BE2C (cell line): ENCODE measurements around the gene TNNI3K. TPM values are rescaled to one million over a fixed set of nuclear protein-coding genes. Genes with fewer than 3 reads are reported as not detected.

Source experiments
- DNase-seq: peaks from one replicate; pipeline ENCODE4 v3.0.0-alpha.2; 2020
- H3K27me3 ChIP-seq: fragments of 250-450 bp; sonication (Bioruptor Pico); 2 replicates; pipeline ENCODE4 v1.5.1; 2020; ENCODE audit warnings: mild to moderate bottlenecking
- H3K36me3 ChIP-seq: fragments of 250-450 bp; sonication (Bioruptor Pico); 2 replicates; pipeline ENCODE4 v1.5.1; 2020; ENCODE audit warnings: mild to moderate bottlenecking
- H3K4me1 ChIP-seq: fragments of 250-450 bp; sonication (Bioruptor Pico); 2 replicates; pipeline ENCODE4 v1.5.1; 2020
- H3K4me3 ChIP-seq: 2 replicates; pipeline ENCODE4 v1.5.1; 2011; ENCODE audit warnings: low read depth, low read length
- H3K9me3 ChIP-seq: fragments of 250-450 bp; sonication (Bioruptor Pico); 2 replicates; pipeline ENCODE4 v1.5.1; 2020
- polyA plus RNA-seq: library from polyadenylated mRNA; unstranded; fragments of >200 nt; gene quantifications from one replicate; pipeline ENCODE4 v1.2.1, GENCODE V29; 2012; ENCODE audit warnings: low read depth, missing spikeins; ENCODE audit not compliant: insufficient read length, insufficient read depth
- TF ChIP-seq, protein P1 (sequence below): IDR thresholded peaks from 2 replicates; pipeline ENCODE4 v1.5.1; 2012; ENCODE audit warnings: mild to moderate bottlenecking, low read depth, low read length

The TNNI3K gene, protein sequence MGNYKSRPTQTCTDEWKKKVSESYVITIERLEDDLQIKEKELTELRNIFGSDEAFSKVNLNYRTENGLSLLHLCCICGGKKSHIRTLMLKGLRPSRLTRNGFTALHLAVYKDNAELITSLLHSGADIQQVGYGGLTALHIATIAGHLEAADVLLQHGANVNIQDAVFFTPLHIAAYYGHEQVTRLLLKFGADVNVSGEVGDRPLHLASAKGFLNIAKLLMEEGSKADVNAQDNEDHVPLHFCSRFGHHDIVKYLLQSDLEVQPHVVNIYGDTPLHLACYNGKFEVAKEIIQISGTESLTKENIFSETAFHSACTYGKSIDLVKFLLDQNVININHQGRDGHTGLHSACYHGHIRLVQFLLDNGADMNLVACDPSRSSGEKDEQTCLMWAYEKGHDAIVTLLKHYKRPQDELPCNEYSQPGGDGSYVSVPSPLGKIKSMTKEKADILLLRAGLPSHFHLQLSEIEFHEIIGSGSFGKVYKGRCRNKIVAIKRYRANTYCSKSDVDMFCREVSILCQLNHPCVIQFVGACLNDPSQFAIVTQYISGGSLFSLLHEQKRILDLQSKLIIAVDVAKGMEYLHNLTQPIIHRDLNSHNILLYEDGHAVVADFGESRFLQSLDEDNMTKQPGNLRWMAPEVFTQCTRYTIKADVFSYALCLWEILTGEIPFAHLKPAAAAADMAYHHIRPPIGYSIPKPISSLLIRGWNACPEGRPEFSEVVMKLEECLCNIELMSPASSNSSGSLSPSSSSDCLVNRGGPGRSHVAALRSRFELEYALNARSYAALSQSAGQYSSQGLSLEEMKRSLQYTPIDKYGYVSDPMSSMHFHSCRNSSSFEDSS
- polyA plus RNA-seq, result not detected

DNA sequence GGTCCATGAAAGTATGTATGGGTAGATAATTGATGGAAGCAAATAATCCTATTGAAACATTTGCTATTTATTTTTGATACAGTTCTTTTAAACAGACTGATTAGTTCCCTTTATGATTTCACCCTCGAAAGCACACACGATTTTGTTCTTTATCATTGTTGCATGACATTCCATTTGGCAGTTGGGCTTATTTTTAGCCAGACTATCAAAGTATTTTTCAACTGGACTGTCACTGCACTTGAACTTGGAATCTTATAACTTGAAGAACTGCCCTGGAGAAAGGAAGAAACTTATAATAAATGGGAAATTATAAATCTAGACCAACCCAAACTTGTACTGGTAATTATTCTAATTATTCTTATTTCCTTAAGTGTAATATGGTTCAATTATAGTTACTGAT is at the start of gene TNNI3K:
Gene TNNI3K (plus strand): TSS at position 235 of the 400 bp plus-strand sequence. CDS start 65 bp downstream, at position 300.
- no peaks in the 10 kb centered on the region for H3K27me3 ChIP-seq
- TF ChIP-seq, protein P1, sequence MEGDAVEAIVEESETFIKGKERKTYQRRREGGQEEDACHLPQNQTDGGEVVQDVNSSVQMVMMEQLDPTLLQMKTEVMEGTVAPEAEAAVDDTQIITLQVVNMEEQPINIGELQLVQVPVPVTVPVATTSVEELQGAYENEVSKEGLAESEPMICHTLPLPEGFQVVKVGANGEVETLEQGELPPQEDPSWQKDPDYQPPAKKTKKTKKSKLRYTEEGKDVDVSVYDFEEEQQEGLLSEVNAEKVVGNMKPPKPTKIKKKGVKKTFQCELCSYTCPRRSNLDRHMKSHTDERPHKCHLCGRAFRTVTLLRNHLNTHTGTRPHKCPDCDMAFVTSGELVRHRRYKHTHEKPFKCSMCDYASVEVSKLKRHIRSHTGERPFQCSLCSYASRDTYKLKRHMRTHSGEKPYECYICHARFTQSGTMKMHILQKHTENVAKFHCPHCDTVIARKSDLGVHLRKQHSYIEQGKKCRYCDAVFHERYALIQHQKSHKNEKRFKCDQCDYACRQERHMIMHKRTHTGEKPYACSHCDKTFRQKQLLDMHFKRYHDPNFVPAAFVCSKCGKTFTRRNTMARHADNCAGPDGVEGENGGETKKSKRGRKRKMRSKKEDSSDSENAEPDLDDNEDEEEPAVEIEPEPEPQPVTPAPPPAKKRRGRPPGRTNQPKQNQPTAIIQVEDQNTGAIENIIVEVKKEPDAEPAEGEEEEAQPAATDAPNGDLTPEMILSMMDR, result no peak
- no peak within 1 kb of the TSS for H3K4me3 ChIP-seq
- H3K9me3 ChIP-seq, result no peaks in the 10 kb centered on the region
- no peaks in the 10 kb centered on the region for H3K4me1 ChIP-seq
- H3K36me3 ChIP-seq, result no peaks in the 10 kb centered on the region
- DNase-seq, result no peak

DNA sequence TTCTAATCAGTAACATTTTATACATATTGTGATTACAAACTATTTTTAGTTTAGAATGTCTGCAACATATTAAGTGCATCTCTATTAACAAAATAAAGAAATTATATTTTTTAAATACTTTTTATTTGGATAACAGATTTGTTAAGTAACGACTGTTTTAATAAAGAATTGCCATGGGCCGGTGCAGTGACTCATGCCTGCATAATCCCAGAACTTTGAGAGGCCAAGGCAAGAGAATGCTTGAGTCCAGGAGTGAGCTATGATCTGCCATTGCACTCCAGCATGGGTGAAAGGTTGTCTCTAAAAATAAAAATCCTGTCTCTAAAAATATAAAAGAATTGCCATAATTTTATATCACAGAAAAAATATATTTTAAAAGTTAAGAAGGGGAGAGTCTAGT is 41.3 kb upstream of the TNNI3K start:
- no peak for DNase-seq
- Histone ChIP-seq H3K4me1 (no peaks in the 10 kb centered on the region), H3K4me3 (no peak overlapping the region), H3K36me3 (no peaks in the 10 kb centered on the region), H3K9me3 (no peaks in the 10 kb centered on the region), H3K27me3 (no peaks in the 10 kb centered on the region)
- TF ChIP-seq, protein P1, result no peak

DNA sequence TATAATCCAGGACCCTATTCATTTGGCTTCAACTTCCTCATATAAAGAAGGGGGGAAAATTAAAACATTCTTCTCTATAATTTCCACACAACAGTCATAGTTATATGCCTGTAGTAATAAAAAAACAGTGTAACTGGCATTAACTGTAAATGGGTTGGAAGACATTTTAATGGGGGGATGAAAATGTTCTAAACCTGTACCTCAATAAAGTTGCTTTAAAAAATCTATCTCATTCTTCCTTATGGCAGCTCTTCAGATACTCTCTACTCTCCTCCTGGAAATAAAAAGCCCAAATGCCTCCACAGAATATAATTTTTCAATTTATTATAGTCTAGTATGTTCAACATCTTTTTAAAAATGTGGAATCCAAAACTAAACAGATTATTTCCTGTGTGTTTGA is 39.8 kb upstream of the TNNI3K start:
- Histone ChIP-seq H3K4me3 (no peak overlapping the region), H3K4me1 (no peaks in the 10 kb centered on the region), H3K9me3 (no peaks in the 10 kb centered on the region), H3K36me3 (no peaks in the 10 kb centered on the region), H3K27me3 (no peaks in the 10 kb centered on the region)
- TF ChIP-seq, protein P1, result no peak
- DNase-seq, result no peak

DNA sequence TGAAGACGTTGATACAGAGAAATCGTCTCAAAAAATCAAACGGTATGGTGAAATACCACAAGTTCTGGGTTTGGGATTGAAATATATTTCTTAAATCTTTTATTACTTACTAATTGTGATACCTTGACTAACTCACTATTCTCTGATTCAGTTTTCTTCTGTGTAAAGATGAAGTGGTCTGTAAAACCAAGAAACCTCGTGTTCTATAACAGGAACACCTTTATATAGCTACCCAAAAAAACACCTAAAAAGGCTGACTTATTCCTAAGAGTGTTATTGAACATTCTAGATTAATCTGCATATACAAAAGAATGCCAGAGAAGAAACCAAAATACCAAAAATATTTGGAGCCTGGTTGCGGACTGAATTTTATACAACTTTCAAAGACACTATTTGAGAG is 37.9 kb upstream of the TNNI3K start:
- Histone ChIP-seq H3K27me3 (no peaks in the 10 kb centered on the region), H3K4me3 (peak overlapping the region; percentile 65), H3K36me3 (no peaks in the 10 kb centered on the region), H3K4me1 (no peaks in the 10 kb centered on the region), H3K9me3 (no peaks in the 10 kb centered on the region)
- no peak for DNase-seq
- TF ChIP-seq, protein P1, result no peak

DNA sequence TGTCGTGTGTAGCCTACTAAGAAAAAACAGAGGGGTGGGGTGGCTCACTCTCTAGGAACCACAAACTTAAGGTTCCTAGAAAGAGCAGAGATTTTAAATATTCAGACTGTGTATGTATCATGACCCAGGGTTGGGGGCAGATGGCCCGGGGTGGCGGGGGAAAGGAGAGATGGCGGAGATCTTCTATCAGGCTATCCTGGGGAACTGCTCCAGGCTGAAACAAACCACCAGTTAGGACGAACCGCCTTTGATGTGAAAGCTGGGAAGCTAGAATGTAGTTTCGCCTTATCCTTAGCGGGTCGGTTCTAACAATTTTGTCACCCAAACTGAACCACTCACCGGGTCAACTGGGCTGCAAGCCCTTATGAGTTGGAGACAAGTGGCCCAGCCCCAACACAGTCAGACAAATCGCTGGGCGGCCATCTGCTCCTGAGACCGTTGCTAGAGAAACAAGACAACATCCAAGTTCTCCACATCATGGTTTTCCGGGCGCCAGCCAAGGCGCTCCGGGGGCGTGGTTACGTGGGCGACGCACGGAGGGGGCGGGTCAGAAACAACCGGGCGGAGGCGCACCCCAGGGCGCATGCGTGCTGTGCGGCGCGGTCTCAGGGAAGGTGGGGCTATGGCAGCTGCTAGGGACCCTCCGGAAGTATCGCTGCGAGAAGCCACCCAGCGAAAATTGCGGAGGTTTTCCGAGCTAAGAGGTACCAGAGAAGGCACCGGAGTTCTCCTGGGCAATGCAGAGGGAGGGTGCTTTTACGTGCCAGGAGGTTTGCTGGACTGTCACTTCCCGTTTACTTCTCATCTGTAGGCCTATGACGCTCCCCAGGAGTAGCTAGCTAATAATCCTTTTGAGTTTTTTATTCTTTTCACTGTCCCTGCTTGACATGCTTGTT is 37.3 kb upstream of the TNNI3K start, which contains the start of the genes FPGT and LRRIQ3:
Gene FPGT (plus strand): TSS at position 586 of the 896 bp plus-strand sequence. CDS start 37 bp downstream, at position 623.
Gene LRRIQ3 (minus strand): TSS at position 520 of the 896 bp plus-strand sequence. CDS start 14,492 bp downstream, outside the sequence.
- H3K9me3 ChIP-seq, result no peaks in the 10 kb centered on the region
- TF ChIP-seq, protein P1, result no peak
- H3K4me1 ChIP-seq, result no peaks in the 10 kb centered on the region
- no peaks in the 10 kb centered on the region for H3K36me3 ChIP-seq
- no peaks in the 10 kb centered on the region for H3K27me3 ChIP-seq
- H3K4me3 ChIP-seq, result peak within 1 kb of the TSS; percentile 65
- peak; percentile 91 for DNase-seq
